ENCODE data around the gene ERBB4. TPM values are rescaled to one million over a fixed set of nuclear protein-coding genes. Genes with fewer than 3 reads are reported as not detected.

The ERBB4 gene
- total RNA-seq, 1 experiment from 2014 or later = 0.15 TPM

DNA sequence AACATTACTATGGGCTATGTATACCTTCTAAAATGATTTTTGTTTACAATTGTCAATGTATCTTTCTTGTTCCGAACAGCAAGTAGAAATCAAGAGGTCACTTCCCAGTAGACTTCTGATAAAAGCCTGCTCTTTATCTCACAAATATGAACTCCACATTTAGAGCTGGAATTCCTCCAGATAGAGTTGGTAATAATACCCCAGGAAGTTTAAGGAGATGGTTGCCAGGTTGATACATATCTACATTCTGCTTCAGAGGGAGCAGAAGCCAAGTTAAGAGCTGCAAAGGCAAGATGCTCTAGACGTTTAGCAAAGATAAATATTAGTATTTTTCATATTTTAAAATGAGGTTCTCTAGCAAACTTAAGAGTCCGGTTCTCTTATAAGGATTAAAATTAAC lies 267.0 kb downstream of the ERBB4 start:
- DNase-seq (ENCODE audit: low read depth, low spot score) (no peak), ATAC-seq (no peak)
- Histone ChIP-seq H3K27ac (ENCODE audit: low read length) (no peak overlapping the region), H3K4me3 (ENCODE audit: low read depth in 2 of 2, low read length in 2 of 2) (no peak overlapping the region), H3K9me3 (ENCODE audit: control insufficient read depth, insufficient read depth, low read depth, low read length) (no peaks in the 10 kb centered on the region), H3K27me3 (ENCODE audit: control insufficient read depth, insufficient read depth, low read length) (no peaks in the 10 kb centered on the region), H3K36me3 (ENCODE audit: control insufficient read depth, insufficient read depth, low read length) (no peaks in the 10 kb centered on the region), H3K4me1 (ENCODE audit: control insufficient read depth, insufficient read depth, low read length) (no peaks in the 10 kb centered on the region)
- no TSS peak for BruUV-seq (replicated peaks)
- ChIA-PET CTCF (no interaction called here), POLR2A (no interaction called here)
- in situ Hi-C loops (cut with HindIII; ENCODE audit: low pct_unique_long_range_greater_than_20kb, low sequenced_read_pairs) (no loop called here), intact Hi-C loops (cut with micrococcal nuclease; ENCODE audit: unreplicated experiment) (no loop called here)
- TF ChIP-seq POLR2AphosphoS5 (IDR thresholded peaks at IDR 0.05; ENCODE audit: low read depth, low read length) (no peak), TCF7L2 (IDR thresholded peaks at IDR 0.05; ENCODE audit: low read depth, low read length) (no peak), SIN3A (IDR thresholded peaks at IDR 0.05; ENCODE audit: borderline replicate concordance, insufficient read depth, low read depth, low read length) (no peak)
- TF ChIP-seq, protein P1, sequence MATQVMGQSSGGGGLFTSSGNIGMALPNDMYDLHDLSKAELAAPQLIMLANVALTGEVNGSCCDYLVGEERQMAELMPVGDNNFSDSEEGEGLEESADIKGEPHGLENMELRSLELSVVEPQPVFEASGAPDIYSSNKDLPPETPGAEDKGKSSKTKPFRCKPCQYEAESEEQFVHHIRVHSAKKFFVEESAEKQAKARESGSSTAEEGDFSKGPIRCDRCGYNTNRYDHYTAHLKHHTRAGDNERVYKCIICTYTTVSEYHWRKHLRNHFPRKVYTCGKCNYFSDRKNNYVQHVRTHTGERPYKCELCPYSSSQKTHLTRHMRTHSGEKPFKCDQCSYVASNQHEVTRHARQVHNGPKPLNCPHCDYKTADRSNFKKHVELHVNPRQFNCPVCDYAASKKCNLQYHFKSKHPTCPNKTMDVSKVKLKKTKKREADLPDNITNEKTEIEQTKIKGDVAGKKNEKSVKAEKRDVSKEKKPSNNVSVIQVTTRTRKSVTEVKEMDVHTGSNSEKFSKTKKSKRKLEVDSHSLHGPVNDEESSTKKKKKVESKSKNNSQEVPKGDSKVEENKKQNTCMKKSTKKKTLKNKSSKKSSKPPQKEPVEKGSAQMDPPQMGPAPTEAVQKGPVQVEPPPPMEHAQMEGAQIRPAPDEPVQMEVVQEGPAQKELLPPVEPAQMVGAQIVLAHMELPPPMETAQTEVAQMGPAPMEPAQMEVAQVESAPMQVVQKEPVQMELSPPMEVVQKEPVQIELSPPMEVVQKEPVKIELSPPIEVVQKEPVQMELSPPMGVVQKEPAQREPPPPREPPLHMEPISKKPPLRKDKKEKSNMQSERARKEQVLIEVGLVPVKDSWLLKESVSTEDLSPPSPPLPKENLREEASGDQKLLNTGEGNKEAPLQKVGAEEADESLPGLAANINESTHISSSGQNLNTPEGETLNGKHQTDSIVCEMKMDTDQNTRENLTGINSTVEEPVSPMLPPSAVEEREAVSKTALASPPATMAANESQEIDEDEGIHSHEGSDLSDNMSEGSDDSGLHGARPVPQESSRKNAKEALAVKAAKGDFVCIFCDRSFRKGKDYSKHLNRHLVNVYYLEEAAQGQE (IDR thresholded peaks at IDR 0.05; ENCODE audit: insufficient read depth in 1 of 2, low read depth in 2 of 2, low read length in 1 of 2) = no peak
- TF ChIP-seq, protein P2, sequence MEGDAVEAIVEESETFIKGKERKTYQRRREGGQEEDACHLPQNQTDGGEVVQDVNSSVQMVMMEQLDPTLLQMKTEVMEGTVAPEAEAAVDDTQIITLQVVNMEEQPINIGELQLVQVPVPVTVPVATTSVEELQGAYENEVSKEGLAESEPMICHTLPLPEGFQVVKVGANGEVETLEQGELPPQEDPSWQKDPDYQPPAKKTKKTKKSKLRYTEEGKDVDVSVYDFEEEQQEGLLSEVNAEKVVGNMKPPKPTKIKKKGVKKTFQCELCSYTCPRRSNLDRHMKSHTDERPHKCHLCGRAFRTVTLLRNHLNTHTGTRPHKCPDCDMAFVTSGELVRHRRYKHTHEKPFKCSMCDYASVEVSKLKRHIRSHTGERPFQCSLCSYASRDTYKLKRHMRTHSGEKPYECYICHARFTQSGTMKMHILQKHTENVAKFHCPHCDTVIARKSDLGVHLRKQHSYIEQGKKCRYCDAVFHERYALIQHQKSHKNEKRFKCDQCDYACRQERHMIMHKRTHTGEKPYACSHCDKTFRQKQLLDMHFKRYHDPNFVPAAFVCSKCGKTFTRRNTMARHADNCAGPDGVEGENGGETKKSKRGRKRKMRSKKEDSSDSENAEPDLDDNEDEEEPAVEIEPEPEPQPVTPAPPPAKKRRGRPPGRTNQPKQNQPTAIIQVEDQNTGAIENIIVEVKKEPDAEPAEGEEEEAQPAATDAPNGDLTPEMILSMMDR (IDR thresholded peaks at IDR 0.05) = no peak

DNA sequence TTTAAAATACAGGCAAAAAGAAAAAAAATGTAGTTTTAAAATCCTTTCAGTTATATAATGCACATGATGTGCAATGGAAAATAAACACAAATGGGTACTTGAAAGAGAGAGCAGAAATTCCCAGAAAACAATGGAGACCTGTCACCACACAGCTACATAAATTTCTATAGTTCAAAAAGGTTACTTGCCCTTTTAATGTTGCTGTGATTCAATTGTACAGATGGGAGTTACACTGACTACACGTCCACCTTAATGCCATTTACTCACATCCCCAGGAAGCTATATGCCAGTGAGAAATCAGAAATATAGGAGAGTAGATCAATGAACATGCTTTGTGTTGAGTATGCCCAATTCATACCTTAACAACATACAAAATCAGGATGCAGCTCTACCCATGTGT lies 269.6 kb downstream of the ERBB4 start:
- BruUV-seq (replicated peaks) = no TSS peak

More for the DNA sequence above, 269.6 kb downstream of the ERBB4 start:
- no peaks in the 10 kb centered on the region for H3K4me1 ChIP-seq (ENCODE audit: control insufficient read depth, insufficient read depth, low read length)
- TF ChIP-seq POLR2AphosphoS5 (IDR thresholded peaks at IDR 0.05; ENCODE audit: low read depth, low read length) (no peak), SIN3A (IDR thresholded peaks at IDR 0.05; ENCODE audit: borderline replicate concordance, insufficient read depth, low read depth, low read length) (no peak), TCF7L2 (IDR thresholded peaks at IDR 0.05; ENCODE audit: low read depth, low read length) (no peak)
- TF ChIP-seq, protein P1 (IDR thresholded peaks at IDR 0.05; ENCODE audit: insufficient read depth in 1 of 2, low read depth in 2 of 2, low read length in 1 of 2) = no peak
- TF ChIP-seq, protein P2 (IDR thresholded peaks at IDR 0.05) = no peak
- H3K27ac ChIP-seq (ENCODE audit: low read length) = no peak overlapping the region
- H3K4me3 ChIP-seq (ENCODE audit: low read depth in 2 of 2, low read length in 2 of 2) = no peak overlapping the region
- H3K27me3 ChIP-seq (ENCODE audit: control insufficient read depth, insufficient read depth, low read length) = no peaks in the 10 kb centered on the region
- H3K9me3 ChIP-seq (ENCODE audit: control insufficient read depth, insufficient read depth, low read depth, low read length) = no peaks in the 10 kb centered on the region
- ChIA-PET CTCF (no interaction called here), POLR2A (no interaction called here)
- ATAC-seq = no peak
- in situ Hi-C loops (cut with HindIII; ENCODE audit: low pct_unique_long_range_greater_than_20kb, low sequenced_read_pairs) (no loop called here), intact Hi-C loops (cut with micrococcal nuclease; ENCODE audit: unreplicated experiment) (no loop called here)
- no peak for DNase-seq (ENCODE audit: low read depth, low spot score)
- H3K36me3 ChIP-seq (ENCODE audit: control insufficient read depth, insufficient read depth, low read length) = no peaks in the 10 kb centered on the region
